ENCODE data around the gene TCEAL6.
"Not testable (repeated sequence)": the region's sequence is repeated elsewhere in the genome, so short reads cannot be mapped to it uniquely, and the experiment has no call there.

The TCEAL6 gene

DNA sequence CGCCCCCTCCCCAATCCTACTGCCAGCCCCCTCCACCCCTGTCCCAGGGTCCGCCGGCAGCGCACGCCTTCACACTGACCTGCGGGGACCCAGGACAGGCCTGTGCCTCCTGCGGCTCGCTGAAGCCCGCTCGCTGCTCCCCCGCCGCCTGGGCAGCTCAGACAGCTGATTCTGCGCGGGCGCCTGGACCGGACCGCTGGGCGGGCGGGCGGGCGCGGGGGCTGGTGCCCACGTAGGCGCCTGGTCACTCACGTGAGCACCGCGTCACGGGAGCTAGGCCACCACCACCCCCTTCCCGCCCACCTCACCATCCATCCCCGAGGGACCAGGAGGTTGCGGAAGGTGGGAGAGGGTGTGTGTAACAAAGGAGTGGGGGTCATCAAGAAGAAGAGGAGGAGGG, at the start of gene TCEAL6:
Gene TCEAL6, minus strand, starts transcription at position 208 of the 400 bp plus-strand sequence.
- H3K9me3 ChIP-seq (ENCODE audit: control insufficient read depth, insufficient read depth, low read length); DNase-seq (ENCODE audit: low read depth, low spot score); H3K4me1 ChIP-seq (ENCODE audit: control insufficient read depth, insufficient read depth, low read length); H3K27ac ChIP-seq (ENCODE audit: low read length); H3K36me3 ChIP-seq (ENCODE audit: control insufficient read depth, insufficient read depth, low read length); H3K27me3 ChIP-seq (ENCODE audit: control insufficient read depth, insufficient read depth, low read length); H3K4me3 ChIP-seq (ENCODE audit: low read length): not testable (repeated sequence)
- whole genome bisulfite sequencing (ENCODE audit: insufficient coverage, insufficient read length), result no CpG with 5 or more reads among the region's 31 CpGs

DNA sequence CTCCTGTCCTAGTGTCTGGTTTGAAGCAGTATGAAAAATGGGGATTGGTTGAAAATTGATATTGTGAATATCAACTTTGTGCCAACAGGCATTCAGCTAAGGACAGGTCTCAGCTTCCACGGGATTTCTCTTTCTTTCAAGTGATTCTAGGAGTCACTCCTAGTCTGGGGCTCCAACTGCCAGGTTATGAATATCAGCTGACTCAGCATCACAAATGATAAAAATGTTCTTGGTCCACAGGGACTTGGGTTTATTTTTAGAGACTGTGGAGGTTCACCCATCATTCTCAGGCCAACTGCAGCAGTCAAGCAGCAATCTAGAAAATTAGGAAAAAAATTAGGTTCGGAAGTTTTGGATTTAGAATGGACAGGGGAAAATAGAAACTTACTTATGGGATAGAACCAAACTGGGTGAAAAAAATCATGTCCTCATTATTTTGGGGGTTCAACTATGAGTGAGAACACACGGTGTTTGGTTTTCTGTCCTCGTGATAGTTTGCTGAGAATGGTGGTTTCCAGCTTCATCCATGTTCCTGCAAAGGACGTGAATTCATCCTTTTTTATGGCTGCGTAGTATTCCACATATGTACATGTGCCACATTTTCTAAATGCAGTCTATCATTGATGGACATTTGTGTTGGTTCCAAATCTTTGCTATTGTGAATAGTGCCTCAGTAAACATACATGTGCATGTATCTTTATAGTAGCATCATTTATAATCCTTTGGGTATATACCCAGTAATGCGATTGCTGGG, 43.9 kb upstream of the TCEAL6 start:
- Histone ChIP-seq H3K27me3 (ENCODE audit: control insufficient read depth, insufficient read depth, low read length) (no peaks in the 10 kb centered on the region), H3K36me3 (ENCODE audit: control insufficient read depth, insufficient read depth, low read length) (no peaks in the 10 kb centered on the region), H3K4me1 (ENCODE audit: control insufficient read depth, insufficient read depth, low read length) (no peaks in the 10 kb centered on the region), H3K4me3 (ENCODE audit: low read length) (no peak overlapping the region), H3K9me3 (ENCODE audit: control insufficient read depth, insufficient read depth, low read length) (no peaks in the 10 kb centered on the region; the same call in 1 of the 2 replicates), H3K27ac (ENCODE audit: low read length) (no peak overlapping the region)
- DNase-seq (ENCODE audit: low read depth, low spot score), result no peak
- no CpG with 5 or more reads among the region's 7 CpGs for WGBS (ENCODE audit: insufficient coverage, insufficient read length)

DNA sequence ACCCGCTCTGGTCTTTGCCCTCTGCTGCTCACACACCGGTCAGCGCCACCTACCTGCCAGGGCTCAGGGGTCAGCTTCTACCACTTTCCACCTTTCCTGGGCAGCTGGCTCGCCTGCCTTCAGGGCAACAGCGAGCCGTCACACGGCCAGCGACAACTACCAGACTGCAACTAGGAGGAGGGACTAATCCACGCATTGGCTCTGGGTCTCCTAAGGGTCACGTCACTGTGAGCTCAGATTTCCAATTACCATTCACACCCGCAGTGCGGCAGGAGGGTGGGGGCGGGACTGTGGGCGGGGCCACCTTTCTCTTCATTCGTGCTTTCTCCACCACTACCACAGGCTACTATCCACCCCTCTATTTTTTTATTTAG, 13.5 kb upstream of the TCEAL6 start, which contains the start of gene BEX5:
Gene BEX5, minus strand, starts transcription at position 172 of the 374 bp plus-strand sequence. CDS start 1,712 bp downstream, outside the sequence.
- no CpG with 5 or more reads among the region's 15 CpGs for WGBS (ENCODE audit: insufficient coverage, insufficient read length)
- no peak within 1 kb of the TSS for H3K27ac ChIP-seq (ENCODE audit: low read length)
- no peaks in the 10 kb centered on the region for H3K36me3 ChIP-seq (ENCODE audit: control insufficient read depth, insufficient read depth, low read length)
- peak; percentile 50 for DNase-seq (ENCODE audit: low read depth, low spot score)
- H3K4me3 ChIP-seq (ENCODE audit: low read length), result peak within 1 kb of the TSS; percentile 55; the same call in 1 of the 2 replicates
- no peaks in the 10 kb centered on the region for H3K27me3 ChIP-seq (ENCODE audit: control insufficient read depth, insufficient read depth, low read length)
- no peaks in the 10 kb centered on the region for H3K9me3 ChIP-seq (ENCODE audit: control insufficient read depth, insufficient read depth, low read length)
- H3K4me1 ChIP-seq (ENCODE audit: control insufficient read depth, insufficient read depth, low read length), result no peaks in the 10 kb centered on the region

DNA sequence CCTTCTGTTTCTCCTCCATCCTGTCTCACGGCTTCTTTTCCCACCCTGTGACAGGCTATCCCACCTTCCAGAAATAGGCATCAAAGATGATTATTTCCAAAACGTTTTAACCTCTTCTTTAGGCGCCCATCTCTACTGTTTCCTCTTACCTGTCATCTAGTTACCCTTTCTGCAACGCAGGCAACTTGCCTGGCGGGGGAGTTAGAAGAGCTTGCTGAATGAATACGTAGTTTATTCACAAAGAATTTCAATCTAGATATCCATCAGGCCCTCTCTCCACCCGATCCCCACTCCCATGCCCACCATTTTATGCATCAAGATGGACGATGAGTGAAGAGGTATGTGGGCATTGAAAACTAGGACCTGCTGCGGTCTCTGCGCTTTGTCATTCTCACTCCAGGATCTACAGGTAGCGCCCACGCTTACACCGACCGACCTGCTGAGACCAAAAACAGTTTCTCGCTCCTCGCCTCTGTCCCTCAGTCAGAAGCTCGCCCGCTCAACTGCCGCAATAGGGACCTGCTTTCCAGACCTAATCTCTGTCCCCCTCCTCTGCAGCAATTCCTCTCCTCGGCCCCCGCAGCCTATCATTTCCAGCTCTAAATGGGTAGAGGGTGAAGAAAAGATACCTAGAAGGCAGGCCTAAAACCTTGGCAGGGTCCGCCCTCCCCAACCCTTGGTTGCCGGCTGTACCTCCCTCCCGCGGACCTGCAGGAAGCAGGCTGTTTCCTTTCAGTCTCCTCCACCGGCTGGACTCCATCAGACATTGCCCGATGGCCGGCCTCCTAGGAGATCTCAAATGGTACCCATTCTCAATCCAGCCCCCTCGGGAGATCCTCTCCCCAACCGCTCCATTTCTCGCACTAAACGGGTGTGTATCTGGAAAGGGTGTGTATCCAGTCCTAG, 12.9 kb upstream of the TCEAL6 start:
- Histone ChIP-seq H3K27me3 (ENCODE audit: control insufficient read depth, insufficient read depth, low read length) (no peaks in the 10 kb centered on the region), H3K36me3 (ENCODE audit: control insufficient read depth, insufficient read depth, low read length) (no peaks in the 10 kb centered on the region), H3K27ac (ENCODE audit: low read length) (no peak overlapping the region), H3K9me3 (ENCODE audit: control insufficient read depth, insufficient read depth, low read length) (no peaks in the 10 kb centered on the region), H3K4me3 (ENCODE audit: low read length) (peak overlapping the region; percentile 55; the same call in 1 of the 2 replicates), H3K4me1 (ENCODE audit: control insufficient read depth, insufficient read depth, low read length) (no peaks in the 10 kb centered on the region)
- WGBS (ENCODE audit: insufficient coverage, insufficient read length), result no CpG with 5 or more reads among the region's 32 CpGs
- no peak for DNase-seq (ENCODE audit: low read depth, low spot score)

DNA sequence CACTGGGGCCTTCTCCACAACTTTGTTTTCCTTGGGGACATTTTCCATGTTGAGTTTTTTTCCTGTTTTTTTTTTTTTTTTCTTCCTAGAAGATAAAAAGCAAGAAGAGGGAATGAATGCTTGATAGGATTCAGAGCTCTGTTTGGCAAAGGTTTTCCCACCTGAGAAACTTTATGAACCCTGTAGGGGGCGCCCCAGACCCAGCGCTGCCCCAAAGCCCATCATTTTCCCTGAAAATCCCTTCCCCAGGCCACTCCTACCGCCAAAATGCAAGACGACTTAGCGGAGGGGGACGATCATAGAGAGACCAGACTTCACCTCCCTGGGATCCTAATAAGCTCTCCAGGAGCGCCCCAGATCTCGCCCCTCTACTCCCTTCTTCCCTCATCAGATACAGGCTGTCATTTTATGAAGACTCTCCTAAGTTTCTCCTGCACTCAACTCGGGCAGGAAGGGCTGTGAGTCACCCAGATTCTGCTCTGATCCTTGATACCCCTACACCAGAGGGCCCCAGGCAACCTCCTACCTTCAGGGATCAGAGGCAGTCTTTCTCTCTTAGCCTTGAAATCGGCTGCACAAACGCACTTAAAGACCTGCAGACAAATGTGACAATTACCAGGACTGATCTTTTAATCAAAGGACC, 12.1 kb upstream of the TCEAL6 start:
- H3K27ac ChIP-seq (ENCODE audit: low read length), result no peak overlapping the region
- no peaks in the 10 kb centered on the region for H3K36me3 ChIP-seq (ENCODE audit: control insufficient read depth, insufficient read depth, low read length)
- H3K4me3 ChIP-seq (ENCODE audit: low read length), result no peak overlapping the region
- no peak for DNase-seq (ENCODE audit: low read depth, low spot score)
- no peaks in the 10 kb centered on the region for H3K27me3 ChIP-seq (ENCODE audit: control insufficient read depth, insufficient read depth, low read length)
- H3K4me1 ChIP-seq (ENCODE audit: control insufficient read depth, insufficient read depth, low read length), result no peaks in the 10 kb centered on the region
- H3K9me3 ChIP-seq (ENCODE audit: control insufficient read depth, insufficient read depth, low read length), result no peaks in the 10 kb centered on the region
- no CpG with 5 or more reads among the region's 11 CpGs for WGBS (ENCODE audit: insufficient coverage, insufficient read length)

DNA sequence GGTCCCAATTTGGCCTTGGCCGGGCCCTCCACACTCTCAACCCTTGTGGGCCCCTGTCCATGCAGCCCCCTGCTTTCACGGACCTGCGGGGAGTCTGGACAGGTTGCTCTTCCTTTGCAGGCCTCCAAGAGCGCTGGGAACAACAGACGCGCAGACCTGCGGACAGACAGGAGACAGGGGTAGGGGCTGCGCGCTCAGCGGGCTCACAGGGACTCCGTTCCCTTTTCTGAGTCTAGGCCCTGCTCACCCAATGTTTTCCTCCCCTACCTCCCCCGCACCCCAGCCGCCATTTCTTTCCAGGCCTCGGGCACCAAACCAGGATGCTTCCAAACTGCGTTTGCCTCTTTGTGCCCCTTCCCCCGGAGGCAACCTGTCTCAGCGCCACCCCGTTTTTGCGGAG, 650 bp downstream of the TCEAL6 start:
- H3K4me3 ChIP-seq (ENCODE audit: low read length); H3K4me1 ChIP-seq (ENCODE audit: control insufficient read depth, insufficient read depth, low read length); H3K27me3 ChIP-seq (ENCODE audit: control insufficient read depth, insufficient read depth, low read length); H3K27ac ChIP-seq (ENCODE audit: low read length); H3K36me3 ChIP-seq (ENCODE audit: control insufficient read depth, insufficient read depth, low read length); H3K9me3 ChIP-seq (ENCODE audit: control insufficient read depth, insufficient read depth, low read length); DNase-seq (ENCODE audit: low read depth, low spot score): not testable (repeated sequence)
- WGBS (ENCODE audit: insufficient coverage, insufficient read length), result no CpG with 5 or more reads among the region's 19 CpGs

DNA sequence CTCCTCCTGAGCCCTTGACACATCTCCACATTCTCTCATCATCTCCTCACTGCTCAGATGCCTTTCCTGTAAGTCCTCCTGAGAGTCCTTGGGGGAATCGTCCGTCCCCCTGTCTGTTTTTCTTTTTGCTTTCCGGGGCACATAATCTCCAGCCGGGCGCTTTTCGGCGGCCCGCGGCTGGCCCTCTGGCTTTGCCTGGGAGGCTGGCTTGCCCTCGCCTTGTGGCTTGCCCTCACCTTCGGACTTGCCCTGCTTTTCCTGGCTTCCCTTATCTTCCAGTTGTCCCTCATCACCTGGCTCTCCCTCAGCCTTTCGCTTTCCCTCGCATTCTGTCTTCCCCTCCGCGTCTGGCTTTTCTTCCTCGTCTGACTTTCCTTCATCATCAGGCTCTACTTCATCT, 1.4 kb downstream of the TCEAL6 start:
- not testable (repeated sequence) for DNase-seq (ENCODE audit: low read depth, low spot score); H3K4me3 ChIP-seq (ENCODE audit: low read length); H3K27ac ChIP-seq (ENCODE audit: low read length); H3K9me3 ChIP-seq (ENCODE audit: control insufficient read depth, insufficient read depth, low read length); H3K4me1 ChIP-seq (ENCODE audit: control insufficient read depth, insufficient read depth, low read length); H3K36me3 ChIP-seq (ENCODE audit: control insufficient read depth, insufficient read depth, low read length); H3K27me3 ChIP-seq (ENCODE audit: control insufficient read depth, insufficient read depth, low read length)
- WGBS (ENCODE audit: insufficient coverage, insufficient read length), result no CpG with 5 or more reads among the region's 16 CpGs

DNA sequence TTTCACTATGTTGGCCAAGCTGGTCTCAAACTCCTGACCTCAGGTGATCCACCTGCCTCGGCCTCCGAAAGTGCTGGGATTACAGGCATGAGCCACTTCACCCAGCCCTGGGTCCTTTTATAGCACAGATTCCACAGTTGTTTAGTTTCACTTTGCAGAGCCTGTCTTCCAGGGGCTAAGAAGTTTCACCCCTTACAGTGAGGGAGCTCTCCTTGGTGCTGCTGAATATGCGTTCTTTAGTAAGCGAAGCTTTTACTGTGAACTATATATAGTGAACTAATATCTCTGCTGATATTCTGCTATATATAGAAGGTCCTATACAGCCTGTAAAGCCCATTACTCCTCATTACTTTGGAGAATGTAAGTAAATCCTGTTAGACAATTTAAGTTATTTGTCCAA, 4.2 kb downstream of the TCEAL6 start:
- Histone ChIP-seq H3K4me1 (ENCODE audit: control insufficient read depth, insufficient read depth, low read length) (no peaks in the 10 kb centered on the region), H3K4me3 (ENCODE audit: low read length) (no peak overlapping the region), H3K27ac (ENCODE audit: low read length) (no peak overlapping the region), H3K36me3 (ENCODE audit: control insufficient read depth, insufficient read depth, low read length) (no peaks in the 10 kb centered on the region), H3K9me3 (ENCODE audit: control insufficient read depth, insufficient read depth, low read length) (no peaks in the 10 kb centered on the region), H3K27me3 (ENCODE audit: control insufficient read depth, insufficient read depth, low read length) (no peaks in the 10 kb centered on the region)
- no peak for DNase-seq (ENCODE audit: low read depth, low spot score)
- WGBS (ENCODE audit: insufficient coverage, insufficient read length), result no CpG with 5 or more reads among the region's 4 CpGs

DNA sequence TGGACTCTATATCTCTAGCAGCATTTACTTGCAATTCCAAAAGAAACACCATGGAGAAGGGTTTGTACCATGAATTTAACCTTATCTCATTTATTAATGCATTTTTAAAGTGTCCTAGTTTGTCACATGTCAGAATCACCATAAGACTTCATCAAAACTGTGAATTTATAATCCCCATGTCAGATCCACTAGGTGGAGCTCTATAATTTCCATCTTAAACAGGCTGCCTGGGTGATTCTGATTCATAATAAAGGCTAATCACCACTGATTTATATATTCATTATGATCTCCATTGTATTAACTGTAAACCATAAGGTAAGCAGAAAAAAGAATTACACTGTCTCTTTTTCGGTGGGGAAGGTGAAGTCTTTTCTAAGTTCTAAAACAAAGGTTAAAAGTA, 12.8 kb downstream of the TCEAL6 start:
- no CpG with 5 or more reads among the region's 1 CpG for WGBS (ENCODE audit: insufficient coverage, insufficient read length)
- H3K27me3 ChIP-seq (ENCODE audit: control insufficient read depth, insufficient read depth, low read length), result no peaks in the 10 kb centered on the region
- H3K36me3 ChIP-seq (ENCODE audit: control insufficient read depth, insufficient read depth, low read length), result no peaks in the 10 kb centered on the region
- H3K27ac ChIP-seq (ENCODE audit: low read length), result no peak overlapping the region
- no peak overlapping the region for H3K4me3 ChIP-seq (ENCODE audit: low read length)
- no peak for DNase-seq (ENCODE audit: low read depth, low spot score)
- no peaks in the 10 kb centered on the region for H3K9me3 ChIP-seq (ENCODE audit: control insufficient read depth, insufficient read depth, low read length)
- H3K4me1 ChIP-seq (ENCODE audit: control insufficient read depth, insufficient read depth, low read length), result no peaks in the 10 kb centered on the region

DNA sequence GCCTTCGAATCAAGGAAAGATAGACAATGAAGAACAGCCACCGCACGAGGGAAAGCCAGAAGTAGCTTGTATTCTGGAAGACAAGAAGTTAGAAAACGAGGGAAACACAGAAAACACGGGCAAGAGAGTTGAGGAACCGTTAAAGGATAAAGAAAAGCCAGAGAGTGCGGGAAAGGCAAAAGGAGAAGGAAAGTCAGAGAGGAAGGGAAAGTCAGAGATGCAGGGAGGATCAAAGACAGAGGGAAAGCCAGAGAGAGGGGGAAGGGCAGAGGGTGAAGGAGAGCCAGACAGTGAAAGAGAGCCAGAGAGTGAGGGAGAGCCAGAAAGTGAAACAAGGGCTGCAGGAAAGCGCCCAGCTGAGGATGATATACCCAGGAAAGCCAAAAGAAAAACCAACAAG, 15.4 kb downstream of the TCEAL6 start:
- no CpG with 5 or more reads among the region's 8 CpGs for WGBS (ENCODE audit: insufficient coverage, insufficient read length)
- no peak overlapping the region for H3K4me3 ChIP-seq (ENCODE audit: low read length)
- no peak overlapping the region for H3K27ac ChIP-seq (ENCODE audit: low read length)
- H3K36me3 ChIP-seq (ENCODE audit: control insufficient read depth, insufficient read depth, low read length), result no peaks in the 10 kb centered on the region
- no peak for DNase-seq (ENCODE audit: low read depth, low spot score)
- H3K27me3 ChIP-seq (ENCODE audit: control insufficient read depth, insufficient read depth, low read length), result no peaks in the 10 kb centered on the region
- no peaks in the 10 kb centered on the region for H3K4me1 ChIP-seq (ENCODE audit: control insufficient read depth, insufficient read depth, low read length)
- no peaks in the 10 kb centered on the region for H3K9me3 ChIP-seq (ENCODE audit: control insufficient read depth, insufficient read depth, low read length)
